GM15510 (cell line): ENCODE measurements around the gene PSMB7.

Experiments used
- POLR2A ChIP-seq: IDR thresholded peaks from 3 replicates; pipeline ENCODE4 v1.6.1; 2011; ENCODE audit warnings: borderline replicate concordance; ENCODE audit not compliant: insufficient read length; ENCODE audit errors: extremely low read depth

PSMB7 gene

DNA sequence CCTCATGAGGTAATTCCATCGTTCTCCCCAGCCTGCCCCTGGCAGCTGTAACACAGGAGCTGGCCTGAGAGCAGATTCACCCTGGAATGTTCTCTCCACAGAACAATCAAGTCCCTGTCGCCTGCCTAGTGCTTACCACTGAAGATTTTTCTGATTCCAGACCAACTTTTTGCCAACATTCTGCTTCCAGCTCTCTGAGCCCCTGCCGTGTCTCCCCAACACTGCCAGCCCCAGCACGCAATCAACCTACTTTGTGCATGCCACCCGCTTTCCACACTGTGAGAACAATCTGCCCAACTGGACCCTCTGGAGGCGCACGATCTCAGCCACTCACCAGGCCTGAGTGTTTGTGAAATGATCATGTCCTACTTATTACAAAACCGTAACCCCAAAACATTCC is 62.6 kb downstream of the PSMB7 start:
- no peak for TF ChIP-seq POLR2A

DNA sequence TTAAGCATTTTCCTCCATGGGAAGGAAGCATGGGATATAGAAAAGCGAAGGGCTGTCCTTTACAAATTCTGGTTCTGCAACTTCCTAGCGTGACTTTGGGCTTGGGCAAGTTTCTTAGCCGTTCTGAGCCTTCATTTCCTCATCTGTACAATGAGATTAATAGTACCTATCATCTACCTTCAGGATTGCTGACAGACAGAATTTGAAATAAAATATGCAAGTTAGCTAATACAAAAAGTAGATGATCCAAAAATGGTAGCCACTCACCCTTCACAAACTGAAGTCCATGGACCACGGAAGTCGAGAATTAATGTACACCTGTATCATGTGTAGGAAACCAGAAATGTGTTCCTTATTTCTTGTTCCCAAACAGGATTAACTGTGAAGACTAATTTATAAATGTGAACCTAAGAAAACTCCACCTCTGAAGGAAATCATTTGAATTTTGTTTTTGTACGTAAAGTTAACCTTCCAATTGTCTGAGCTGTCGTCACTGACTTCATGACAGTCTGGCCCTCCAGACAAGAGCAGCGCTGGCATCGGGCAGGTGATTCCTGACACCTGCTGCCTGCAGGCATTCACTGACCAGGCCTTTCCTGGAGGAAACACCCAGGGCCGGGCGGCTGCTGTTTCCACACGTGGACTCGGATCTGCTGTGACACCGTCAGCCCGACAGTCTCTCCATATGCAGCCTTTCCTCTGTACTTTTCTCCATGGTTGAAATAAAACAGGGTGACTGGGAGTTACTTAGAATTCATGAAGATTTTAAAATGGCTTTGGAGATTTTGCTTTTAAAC is 63.4 kb downstream of the PSMB7 start:
- no peak for TF ChIP-seq POLR2A

DNA sequence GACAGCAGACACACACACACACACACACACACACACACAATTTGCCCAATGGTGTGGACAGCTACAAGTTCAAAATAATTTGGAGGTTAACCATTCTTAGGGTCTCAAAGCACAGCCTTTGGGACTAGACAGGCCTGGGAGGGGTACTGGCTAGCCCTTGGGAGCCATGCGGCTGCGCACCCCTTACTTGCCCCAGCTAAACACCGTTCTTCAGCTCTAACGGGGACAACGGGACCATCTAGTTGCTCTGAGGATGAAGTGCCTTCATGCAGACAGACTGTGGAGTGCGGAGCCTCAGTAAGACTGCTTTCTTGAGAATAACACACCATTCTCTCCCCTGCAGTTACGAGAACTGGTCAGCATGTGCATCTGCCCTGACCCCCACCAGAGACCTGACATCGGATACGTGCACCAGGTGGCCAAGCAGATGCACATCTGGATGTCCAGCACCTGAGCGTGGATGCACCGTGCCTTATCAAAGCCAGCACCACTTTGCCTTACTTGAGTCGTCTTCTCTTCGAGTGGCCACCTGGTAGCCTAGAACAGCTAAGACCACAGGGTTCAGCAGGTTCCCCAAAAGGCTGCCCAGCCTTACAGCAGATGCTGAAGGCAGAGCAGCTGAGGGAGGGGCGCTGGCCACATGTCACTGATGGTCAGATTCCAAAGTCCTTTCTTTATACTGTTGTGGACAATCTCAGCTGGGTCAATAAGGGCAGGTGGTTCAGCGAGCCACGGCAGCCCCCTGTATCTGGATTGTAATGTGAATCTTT is 64.6 kb downstream of the PSMB7 start:
- peak; percentile 11 for TF ChIP-seq POLR2A

DNA sequence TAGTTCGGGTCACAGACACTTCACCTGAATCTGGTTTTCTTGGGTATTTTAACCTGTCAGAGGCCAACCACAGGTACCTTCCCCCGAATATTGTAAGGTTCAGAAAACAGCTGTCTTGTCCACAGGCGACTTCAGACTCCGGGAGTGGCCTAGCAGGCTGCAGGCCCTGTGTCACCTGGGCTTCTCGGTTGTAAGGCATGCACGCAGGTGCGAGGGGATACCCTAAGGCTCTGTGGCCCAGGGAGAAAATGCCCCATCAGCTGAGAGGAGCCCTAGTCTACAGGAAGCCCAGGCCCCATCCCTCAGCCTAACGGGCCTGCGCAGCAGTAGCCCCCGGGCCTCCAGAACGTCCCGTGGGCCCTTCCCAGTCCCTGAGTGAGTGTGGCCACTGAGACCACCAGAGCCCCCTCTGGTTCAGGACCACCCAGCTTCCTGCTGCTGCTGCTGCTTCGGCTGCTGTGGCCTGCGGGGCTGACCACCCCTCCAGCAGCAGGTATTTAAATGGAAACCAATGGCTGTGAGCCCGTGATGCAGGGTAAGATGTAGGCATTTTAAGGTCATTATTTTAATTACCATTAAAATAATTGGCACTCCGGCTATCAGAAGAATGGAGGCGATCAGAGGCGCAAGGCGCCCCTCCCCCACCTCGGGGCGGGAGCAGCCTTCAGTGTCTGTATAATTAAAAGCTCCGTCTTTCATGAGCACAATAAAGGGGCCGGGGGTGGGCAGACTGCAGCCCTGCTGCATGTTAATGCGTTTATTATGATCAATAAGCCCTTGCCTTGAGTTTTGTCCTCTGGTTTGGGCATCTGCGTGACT is 65.4 kb downstream of the PSMB7 start:
- no peak for TF ChIP-seq POLR2A

DNA sequence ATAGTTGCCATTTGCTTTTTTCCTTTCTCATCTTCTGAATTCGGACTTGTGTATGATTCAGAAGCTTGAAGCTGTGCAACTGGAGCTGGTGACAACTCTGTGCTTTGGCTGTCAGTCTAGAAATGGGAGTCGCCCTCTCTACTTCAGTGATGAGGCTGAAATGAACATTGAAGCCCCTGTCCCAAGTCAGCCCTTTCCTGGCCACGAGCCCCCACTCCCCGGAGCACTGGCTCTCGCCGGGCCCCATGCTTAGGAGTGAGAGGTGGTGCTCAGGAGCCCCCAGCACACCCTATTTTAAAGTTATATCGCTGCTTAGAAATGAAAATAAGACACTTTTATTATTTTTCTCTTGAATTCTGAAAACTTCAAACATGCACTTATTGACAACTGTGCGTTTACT is 66.0 kb downstream of the PSMB7 start:
- peak; percentile 7 for TF ChIP-seq POLR2A

DNA sequence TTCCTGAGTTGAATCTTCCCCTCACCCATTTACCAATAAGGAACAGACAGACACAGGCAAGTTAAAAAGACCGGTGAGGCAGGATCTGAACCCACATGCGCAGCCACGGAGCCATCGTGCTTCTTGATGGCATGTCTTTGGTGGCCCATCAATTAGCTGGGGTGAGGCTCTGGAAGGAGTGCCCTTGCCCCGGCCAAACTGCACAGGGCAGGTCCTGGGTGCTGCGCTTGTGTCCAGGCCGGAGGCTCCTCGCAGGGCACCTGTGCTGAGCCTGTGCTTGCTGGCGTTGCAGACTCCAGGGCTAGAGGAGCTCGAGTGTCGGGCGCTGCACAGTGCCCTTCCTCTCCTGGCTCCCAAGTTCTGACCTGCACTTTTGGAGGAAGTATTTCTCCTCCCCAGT is 66.4 kb downstream of the PSMB7 start:
- TF ChIP-seq POLR2A: no peak

DNA sequence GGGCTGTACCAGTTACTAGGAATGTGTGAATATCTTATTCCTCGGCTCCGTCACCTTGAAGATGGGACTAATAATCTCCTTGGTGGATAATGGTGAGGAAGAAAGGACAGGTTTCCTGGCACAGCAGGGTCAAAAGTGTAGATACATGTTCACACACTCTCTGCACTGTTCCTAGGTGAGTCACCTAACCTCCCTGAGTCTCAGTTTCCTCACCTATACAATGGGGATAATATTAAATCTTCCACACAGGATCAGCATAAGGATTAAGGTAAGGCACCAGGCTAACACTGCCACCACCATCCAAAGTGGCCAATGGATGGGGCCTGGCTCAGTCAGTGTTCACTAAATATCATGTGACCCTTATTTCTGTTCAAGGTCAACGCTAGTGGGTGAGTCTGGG is 66.9 kb downstream of the PSMB7 start:
- TF ChIP-seq POLR2A: peak; percentile 0

DNA sequence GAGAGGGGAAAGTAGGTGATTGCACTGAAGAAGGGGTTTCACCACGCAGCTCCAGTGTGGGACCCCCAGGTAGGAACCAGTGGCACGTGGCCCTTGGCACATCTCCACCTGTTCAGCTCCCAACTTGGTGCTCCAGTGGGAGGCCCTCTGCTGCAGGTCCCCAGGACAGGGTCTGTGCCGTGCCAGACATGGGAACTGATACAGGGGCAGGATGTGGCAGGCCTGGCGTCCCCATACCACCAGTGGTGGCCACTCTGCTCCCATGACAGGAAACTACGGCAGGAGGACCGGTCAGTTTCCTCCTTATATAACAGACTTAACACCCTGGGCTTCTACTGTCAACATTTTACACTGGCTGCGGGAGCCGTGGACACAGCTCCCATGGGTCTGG is 67.3 kb downstream of the PSMB7 start:
- peak; percentile 17 for TF ChIP-seq POLR2A

DNA sequence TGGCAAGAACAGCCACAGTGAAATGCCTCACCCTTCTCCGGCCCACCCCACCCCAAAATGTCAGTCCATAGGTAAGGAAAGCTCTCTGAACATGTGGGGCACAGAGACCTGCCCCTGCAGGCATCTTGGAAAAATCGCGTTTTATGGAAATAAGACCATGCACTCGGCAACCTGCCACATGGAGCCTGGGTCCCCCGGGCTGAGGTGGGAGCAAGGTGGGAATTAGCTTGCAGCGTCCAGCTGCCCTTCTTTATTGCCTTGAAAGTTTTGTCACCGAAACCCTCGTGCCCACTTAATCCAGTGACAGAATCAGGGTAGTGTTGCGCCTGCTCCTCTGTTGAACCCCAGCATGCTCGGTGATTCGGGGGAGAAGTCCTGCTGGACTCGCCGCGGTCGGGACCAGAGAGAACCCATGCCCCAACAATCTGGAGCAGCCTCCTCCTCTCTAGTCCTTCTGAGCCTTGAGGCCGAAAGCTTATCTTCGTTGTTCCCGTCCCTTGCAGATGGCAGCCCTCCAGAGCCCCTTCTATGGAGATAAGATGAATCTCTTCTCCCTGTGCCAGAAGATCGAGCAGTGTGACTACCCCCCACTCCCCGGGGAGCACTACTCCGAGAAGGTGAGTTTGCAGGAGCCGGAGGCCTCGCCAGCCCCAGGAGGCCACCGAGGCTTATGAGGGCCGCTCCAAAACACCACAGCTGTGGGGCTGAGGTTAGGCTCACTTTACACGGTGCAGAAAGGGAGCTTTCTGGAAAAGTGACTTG is 67.9 kb downstream of the PSMB7 start:
- no peak for TF ChIP-seq POLR2A

DNA sequence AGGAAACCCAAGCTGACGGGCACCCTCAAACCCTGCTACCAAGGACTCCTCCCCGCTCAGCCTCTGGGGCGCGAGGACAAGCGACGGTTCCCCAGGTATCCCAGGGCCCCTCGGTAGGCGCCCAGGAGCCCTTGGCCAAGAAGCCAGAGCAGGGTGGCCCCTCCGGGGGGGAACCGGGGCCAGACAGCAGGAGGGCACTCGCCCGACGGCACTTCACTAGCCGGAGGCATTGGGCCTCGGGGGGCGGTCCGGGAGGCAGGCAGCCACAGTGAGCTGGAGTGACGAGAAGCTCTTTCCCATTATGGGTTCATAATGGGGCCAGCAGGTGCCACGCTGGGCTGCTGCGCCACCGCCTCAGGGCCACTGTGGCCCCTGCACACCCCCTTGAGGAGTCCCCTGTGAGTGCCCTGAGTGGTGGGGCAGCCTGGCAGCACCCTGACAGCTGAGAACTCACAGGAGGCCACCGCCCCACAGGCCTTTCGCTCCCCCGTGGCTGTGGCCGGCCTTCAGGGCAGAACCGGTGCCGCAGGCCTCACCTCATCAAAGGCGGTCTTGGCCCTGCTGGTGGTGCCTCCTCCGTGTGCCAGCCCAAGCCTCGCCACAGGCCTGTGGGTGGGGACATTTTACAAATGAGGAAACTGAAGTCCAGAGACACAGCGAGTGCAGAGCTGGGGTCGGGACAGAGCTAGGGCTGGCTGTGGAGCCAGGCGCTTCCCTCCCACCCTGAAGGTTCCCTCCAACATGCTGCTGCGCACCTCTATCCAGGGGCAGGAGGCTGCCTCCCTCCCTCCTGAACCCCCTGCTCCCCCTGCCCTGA is 68.7 kb downstream of the PSMB7 start:
- TF ChIP-seq POLR2A: peak; percentile 12

DNA sequence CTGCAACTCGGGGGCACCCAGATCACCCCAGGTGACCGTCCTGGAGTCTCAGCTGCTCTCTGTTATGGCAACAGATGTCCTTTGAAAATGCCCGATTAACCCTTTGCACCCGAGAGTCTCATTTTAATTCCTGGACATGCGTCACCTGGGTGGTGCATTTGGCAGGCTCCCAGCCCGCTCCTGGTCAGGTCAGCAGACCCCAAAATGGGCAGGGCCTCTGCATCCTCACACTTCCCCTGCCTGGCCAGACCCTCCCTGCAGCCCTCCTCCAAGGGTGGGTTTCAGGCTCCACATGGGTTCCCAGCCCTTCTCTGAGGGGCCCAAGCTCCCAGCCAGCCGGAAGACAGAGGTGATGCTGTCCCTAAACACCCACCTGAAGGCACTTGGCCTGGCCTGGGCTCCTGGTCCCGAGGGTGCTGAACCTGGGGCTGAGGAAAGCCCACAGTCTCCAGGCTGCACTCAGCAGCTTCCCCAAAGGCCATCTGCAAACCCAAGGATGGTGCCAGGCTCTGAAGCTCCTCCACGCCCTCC is 69.4 kb downstream of the PSMB7 start:
- TF ChIP-seq POLR2A: no peak

DNA sequence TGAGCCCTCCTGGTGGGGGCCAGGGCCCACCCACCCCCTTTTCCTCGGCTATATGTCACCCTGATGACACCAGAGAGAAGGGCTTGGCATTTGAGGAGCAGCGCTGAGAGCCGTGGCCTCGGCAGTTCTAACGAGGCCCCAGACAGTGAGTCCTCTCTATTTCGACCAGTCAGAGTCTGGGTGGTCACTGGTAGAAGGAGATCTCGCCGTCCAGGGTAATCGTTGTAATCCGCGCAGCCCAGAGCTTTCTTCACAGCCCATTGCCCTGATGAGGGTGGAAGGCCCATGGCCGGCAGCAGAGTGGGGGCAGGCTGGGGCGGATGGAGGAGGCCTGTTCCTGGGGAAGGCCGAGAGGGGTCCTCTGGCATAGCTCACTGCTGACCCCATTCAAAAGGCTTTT is 70.2 kb downstream of the PSMB7 start:
- TF ChIP-seq POLR2A: no peak

DNA sequence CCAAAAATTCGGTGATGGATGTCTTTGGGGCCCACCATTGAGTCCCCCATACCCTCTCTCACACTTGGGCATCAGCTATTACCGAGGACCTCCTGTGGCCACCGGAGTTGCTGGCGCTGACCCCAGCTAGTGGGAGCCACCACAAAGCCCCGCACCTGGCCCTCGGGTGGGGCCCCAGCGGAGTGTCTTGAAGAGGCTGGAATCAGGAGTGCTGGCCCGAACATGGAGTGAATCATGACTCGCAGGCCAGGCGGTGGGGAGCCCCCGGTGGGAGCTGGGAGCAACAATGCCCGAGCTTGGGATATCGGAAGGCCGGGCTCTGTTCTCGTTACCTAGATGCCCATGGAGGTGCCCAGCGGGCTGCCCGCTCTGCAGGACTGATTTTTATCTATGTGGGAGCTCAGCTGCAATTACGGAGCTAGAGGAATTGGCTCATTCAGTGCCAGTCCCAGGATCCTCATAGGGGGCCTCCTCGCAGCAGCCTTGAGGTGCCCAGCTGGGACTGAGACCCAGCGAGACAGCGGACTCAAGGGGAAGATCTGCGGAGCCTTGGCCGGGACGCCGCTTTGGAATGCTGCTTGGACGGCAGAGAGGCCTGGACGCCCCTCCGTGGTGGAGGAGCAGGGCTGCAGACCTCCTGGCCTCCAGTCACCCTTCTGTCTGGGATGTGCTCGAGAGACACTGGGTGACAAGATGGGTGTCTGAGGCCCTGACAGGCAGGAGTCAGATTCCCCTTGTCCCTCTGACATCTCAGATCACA is 70.8 kb downstream of the PSMB7 start:
- TF ChIP-seq POLR2A: no peak

DNA sequence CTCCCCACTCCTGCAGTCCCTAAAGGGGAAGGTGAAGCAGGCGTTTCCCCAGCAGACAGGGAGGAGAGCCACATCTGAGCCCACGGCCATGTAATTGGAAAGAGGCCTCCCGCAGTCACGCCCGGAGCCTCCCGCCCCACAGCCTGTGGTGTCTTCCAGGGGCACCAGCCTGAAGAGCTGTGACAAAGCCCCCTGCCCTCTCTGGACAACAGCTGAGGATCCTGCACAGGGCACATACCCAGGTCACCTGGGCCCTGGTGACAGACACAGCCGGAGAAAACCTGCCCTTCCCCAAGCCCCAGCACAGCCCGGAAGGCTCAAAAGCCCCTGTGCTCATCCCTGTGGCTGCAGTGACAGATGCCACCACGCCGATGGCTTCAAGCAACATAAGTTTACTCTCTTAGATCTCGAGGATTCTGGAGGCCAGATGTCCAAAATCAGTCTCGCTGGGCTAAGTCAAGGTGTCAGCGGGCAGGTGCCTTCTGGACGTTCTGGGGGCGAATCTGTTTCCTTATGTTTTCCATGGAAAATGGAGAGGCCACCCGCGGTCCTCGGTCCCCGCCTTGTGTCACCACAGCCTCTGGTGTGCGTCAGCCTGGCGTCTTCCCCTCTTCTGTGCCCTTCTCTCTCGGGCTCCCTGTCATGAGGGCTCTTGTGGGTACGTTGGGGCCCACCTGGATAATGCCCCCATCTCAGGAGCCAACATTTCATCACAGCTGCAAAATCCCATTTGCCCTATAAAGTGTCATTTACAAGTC is 71.5 kb downstream of the PSMB7 start:
- no peak for TF ChIP-seq POLR2A
